GM19324 (cell line): ENCODE data around the gene MRPS33.
"Not testable (repeated sequence)": the region's sequence is repeated elsewhere in the genome, so short reads cannot be mapped to it uniquely, and the experiment has no call there.

ENCODE experiments used
- ATAC-seq: cut with Tn5 transposase; IDR thresholded peaks from one replicate; pipeline ENCODE4 v1.9.1; 2021; ENCODE audit warnings: mild to moderate bottlenecking, moderate library complexity; ENCODE audit not compliant: unreplicated experiment, low FRiP score

Gene MRPS33

GRCh38 chr7:140956997-140957396 lies 57.8 kb downstream of the MRPS33 start:
- not testable (repeated sequence) for ATAC-seq
